Skin of body (tissue), 2 donors: ENCODE results near the gene ARHGEF11. TPM values are rescaled to one million over a fixed set of nuclear protein-coding genes. Genes with fewer than 3 reads are reported as not detected.

ENCODE experiments used
- small RNA-seq: library from RNA; depleted of rRNA; stranded (forward); fragments of <200 nt; gene quantifications from one replicate; pipeline ENCODE3, GENCODE V24; 2014; ENCODE audit warnings: low replicate concordance
- total RNA-seq: library from RNA; depleted of rRNA; stranded (reverse); fragments of >200 nt; gene quantifications from one replicate; pipeline ENCODE4 v1.2.3, GENCODE V29; 2014

Gene ARHGEF11
- total RNA-seq, 1 donor from 2014 or later, result 26.6 TPM

Small RNA genes within 50 kb of the gene (small RNA-seq; reads per million reads assigned to genes)
- gene MIR765 (not detected), gene RN7SL612P (not detected)

Other genes starting within 250 kb of the ARHGEF11 start
- 0.89 TPM for gene SH2D2A, start 228.9 kb downstream of the ARHGEF11 start, total RNA-seq
- under 0.01 TPM for gene INSRR, start 186.6 kb downstream of the ARHGEF11 start, total RNA-seq
- gene NTRK1, start 184.9 kb downstream of the ARHGEF11 start, total RNA-seq, result 0.20 TPM
- 5.5 TPM for gene PEAR1, start 152.0 kb downstream of the ARHGEF11 start, total RNA-seq
- 0.20 TPM for gene LRRC71, start 125.1 kb downstream of the ARHGEF11 start, total RNA-seq
- not detected for gene ETV3L, start 54.1 kb upstream of the ARHGEF11 start, total RNA-seq
- gene ETV3, start 92.7 kb upstream of the ARHGEF11 start, total RNA-seq, result 40.2 TPM